ENCODE results near the gene MYO3A.

GRCh38 chr10:26090026-26090425 is 156.0 kb downstream of the MYO3A start:
- TF ChIP-seq POLR2AphosphoS5 (IDR thresholded peaks at IDR 0.05; ENCODE audit: low read depth) (no peak), CTCF (conservative IDR thresholded peaks at IDR 0.05; ENCODE audit: low read depth in 2 of 2) (no peak), CREB1 (CRISPR knock-in tag; IDR thresholded peaks at IDR 0.05; ENCODE audit: low read depth) (no peak), EZH2 (IDR thresholded peaks at IDR 0.05; ENCODE audit: low read depth, unreplicated experiment) (no peak), REST (IDR thresholded peaks at IDR 0.05; ENCODE audit: unreplicated experiment) (no peak), EZH2phosphoT487 (IDR thresholded peaks at IDR 0.05; ENCODE audit: unreplicated experiment) (no peak), ETS1 (IDR thresholded peaks at IDR 0.05) (no peak), JUNB (IDR thresholded peaks at IDR 0.05; ENCODE audit: unreplicated experiment) (no peak), STAT1 (IDR thresholded peaks at IDR 0.05; ENCODE audit: unreplicated experiment) (no peak), NANOG (IDR thresholded peaks at IDR 0.05; ENCODE audit: borderline replicate concordance) (no peak)
